HG02885 (cell line): Measurements from ENCODE around the gene GPR62.
"Not testable (repeated sequence)": the region's sequence is repeated elsewhere in the genome, so short reads cannot be mapped to it uniquely, and the experiment has no call there.

Experiments used
- ATAC-seq: cut with Tn5 transposase; IDR thresholded peaks from one replicate; pipeline ENCODE4 v1.9.1; 2021; ENCODE audit warnings: mild to moderate bottlenecking; ENCODE audit not compliant: unreplicated experiment, poor library complexity

GPR62 gene

GRCh38 chr3:51986010-51986947 is 31.1 kb downstream of the GPR62 start:
- no peak for ATAC-seq

- no peak for ATAC-seq
Measured at GRCh38 chr3:51987568-51987967, 32.4 kb downstream of the GPR62 start.

GRCh38 chr3:51988286-51989146 is 33.3 kb downstream of the GPR62 start:
- no peak for ATAC-seq

GRCh38 chr3:51990501-51990971 is 35.4 kb downstream of the GPR62 start:
- not testable (repeated sequence) for ATAC-seq

- no peak for ATAC-seq
Measured at GRCh38 chr3:51992017-51992682, 37.0 kb downstream of the GPR62 start.

GRCh38 chr3:51993657-51994056 is 38.5 kb downstream of the GPR62 start:
- not testable (repeated sequence) for ATAC-seq

GRCh38 chr3:51994530-51994929 is 39.3 kb downstream of the GPR62 start:
- no peak for ATAC-seq

GRCh38 chr3:51995346-51996163 is 40.4 kb downstream of the GPR62 start, which contains the start of gene RPL29:
Gene RPL29 (minus strand): TSS chr3:51995895. CDS start chr3:51995461, 434 bp downstream.
- peak; percentile 89 for ATAC-seq

- ATAC-seq, result no peak
Measured at GRCh38 chr3:51997172-51997571, 42.0 kb downstream of the GPR62 start.

- no peak for ATAC-seq
Measured at GRCh38 chr3:51997935-51998596, 42.9 kb downstream of the GPR62 start.

- ATAC-seq, result no peak
Measured at GRCh38 chr3:51998774-51999173, 43.6 kb downstream of the GPR62 start.

- no peak for ATAC-seq
Measured at GRCh38 chr3:51999846-52000245, 44.7 kb downstream of the GPR62 start.

- ATAC-seq, result peak; percentile 79
Measured at GRCh38 chr3:52001443-52001974, 46.3 kb downstream of the GPR62 start.

GRCh38 chr3:52002748-52003147 is 47.6 kb downstream of the GPR62 start:
- ATAC-seq, result no peak

GRCh38 chr3:52004163-52004787 is 49.1 kb downstream of the GPR62 start:
- no peak for ATAC-seq

- no peak for ATAC-seq
Measured at GRCh38 chr3:52004906-52005395, 49.8 kb downstream of the GPR62 start.

GRCh38 chr3:52005571-52005986 is 50.4 kb downstream of the GPR62 start:
- ATAC-seq, result no peak
